HL-60 (cell line): ENCODE data around the gene RABGAP1L.
"Not testable (repeated sequence)": the region's sequence is repeated elsewhere in the genome, so short reads cannot be mapped to it uniquely, and the experiment has no call there.

Source experiments
- GABPA ChIP-seq: IDR thresholded peaks from 2 replicates; pipeline ENCODE4 v1.6.1; 2012; ENCODE audit warnings: low read depth
- POLR2AphosphoS5 ChIP-seq: IDR thresholded peaks from 2 replicates; pipeline ENCODE4 v1.6.1; 2012; ENCODE audit warnings: low read depth
- TF ChIP-seq, protein P1 (sequence below): IDR thresholded peaks from one replicate; pipeline ENCODE4 v1.5.1; 2011; ENCODE audit warnings: low read length, control low read depth, inconsistent platforms; ENCODE audit not compliant: insufficient read depth
- TF ChIP-seq, protein P2 (sequence below): IDR thresholded peaks from 2 replicates; pipeline ENCODE4 v1.6.1; 2012; ENCODE audit warnings: low read depth; ENCODE audit not compliant: insufficient replicate concordance

DNA sequence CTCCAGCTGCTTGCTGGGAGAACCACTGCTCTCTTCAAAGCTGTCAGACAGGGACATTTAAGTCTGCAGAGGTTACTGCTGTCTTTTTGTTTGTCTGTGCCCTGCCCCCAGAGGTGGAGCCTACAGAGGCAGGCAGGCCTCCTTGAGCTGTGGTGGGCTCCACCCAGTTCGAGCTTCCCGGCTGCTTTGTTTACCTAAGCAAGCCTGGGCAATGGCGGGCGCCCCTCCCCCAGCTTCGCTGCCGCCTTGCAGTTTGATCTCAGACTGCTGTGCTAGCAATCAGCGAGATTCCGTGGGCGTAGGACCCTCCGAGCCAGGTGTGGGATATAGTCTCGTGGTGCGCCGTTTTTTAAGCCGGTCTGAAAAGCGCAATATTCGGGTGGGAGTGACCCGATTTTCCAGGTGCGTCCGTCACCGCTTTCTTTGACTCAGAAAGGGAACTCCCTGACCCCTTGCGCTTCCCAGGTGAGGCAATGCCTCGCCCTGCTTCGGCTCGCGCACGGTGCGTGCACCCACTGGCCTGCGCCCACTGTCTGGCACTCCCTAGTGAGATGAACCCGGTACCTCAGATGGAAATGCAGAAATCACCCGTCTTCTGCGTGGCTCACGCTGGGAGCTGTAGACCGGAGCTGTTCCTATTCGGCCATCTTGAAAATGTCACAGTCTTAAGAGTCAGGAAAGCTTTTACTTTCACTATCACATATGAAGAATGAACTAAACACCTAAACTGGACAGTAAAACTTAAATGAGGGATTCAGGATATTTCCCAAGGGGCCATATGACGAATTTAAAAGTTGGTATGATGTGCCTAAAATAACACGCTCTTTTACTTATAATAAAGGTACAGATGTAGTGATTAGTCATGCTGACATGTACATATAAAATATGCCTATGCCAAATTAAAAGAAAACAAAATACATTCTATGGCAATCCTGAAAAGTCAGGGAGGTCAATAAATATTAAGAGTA is 689.6 kb downstream of the RABGAP1L start:
- TF ChIP-seq, protein P1, sequence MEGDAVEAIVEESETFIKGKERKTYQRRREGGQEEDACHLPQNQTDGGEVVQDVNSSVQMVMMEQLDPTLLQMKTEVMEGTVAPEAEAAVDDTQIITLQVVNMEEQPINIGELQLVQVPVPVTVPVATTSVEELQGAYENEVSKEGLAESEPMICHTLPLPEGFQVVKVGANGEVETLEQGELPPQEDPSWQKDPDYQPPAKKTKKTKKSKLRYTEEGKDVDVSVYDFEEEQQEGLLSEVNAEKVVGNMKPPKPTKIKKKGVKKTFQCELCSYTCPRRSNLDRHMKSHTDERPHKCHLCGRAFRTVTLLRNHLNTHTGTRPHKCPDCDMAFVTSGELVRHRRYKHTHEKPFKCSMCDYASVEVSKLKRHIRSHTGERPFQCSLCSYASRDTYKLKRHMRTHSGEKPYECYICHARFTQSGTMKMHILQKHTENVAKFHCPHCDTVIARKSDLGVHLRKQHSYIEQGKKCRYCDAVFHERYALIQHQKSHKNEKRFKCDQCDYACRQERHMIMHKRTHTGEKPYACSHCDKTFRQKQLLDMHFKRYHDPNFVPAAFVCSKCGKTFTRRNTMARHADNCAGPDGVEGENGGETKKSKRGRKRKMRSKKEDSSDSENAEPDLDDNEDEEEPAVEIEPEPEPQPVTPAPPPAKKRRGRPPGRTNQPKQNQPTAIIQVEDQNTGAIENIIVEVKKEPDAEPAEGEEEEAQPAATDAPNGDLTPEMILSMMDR: not testable (repeated sequence)
- not testable (repeated sequence) for TF ChIP-seq POLR2AphosphoS5, GABPA
- TF ChIP-seq, protein P2, sequence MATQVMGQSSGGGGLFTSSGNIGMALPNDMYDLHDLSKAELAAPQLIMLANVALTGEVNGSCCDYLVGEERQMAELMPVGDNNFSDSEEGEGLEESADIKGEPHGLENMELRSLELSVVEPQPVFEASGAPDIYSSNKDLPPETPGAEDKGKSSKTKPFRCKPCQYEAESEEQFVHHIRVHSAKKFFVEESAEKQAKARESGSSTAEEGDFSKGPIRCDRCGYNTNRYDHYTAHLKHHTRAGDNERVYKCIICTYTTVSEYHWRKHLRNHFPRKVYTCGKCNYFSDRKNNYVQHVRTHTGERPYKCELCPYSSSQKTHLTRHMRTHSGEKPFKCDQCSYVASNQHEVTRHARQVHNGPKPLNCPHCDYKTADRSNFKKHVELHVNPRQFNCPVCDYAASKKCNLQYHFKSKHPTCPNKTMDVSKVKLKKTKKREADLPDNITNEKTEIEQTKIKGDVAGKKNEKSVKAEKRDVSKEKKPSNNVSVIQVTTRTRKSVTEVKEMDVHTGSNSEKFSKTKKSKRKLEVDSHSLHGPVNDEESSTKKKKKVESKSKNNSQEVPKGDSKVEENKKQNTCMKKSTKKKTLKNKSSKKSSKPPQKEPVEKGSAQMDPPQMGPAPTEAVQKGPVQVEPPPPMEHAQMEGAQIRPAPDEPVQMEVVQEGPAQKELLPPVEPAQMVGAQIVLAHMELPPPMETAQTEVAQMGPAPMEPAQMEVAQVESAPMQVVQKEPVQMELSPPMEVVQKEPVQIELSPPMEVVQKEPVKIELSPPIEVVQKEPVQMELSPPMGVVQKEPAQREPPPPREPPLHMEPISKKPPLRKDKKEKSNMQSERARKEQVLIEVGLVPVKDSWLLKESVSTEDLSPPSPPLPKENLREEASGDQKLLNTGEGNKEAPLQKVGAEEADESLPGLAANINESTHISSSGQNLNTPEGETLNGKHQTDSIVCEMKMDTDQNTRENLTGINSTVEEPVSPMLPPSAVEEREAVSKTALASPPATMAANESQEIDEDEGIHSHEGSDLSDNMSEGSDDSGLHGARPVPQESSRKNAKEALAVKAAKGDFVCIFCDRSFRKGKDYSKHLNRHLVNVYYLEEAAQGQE: not testable (repeated sequence)
